Lower lobe of right lung (tissue), 2 donors: ENCODE measurements around the gene FHIP1B. TPM values are rescaled to one million over a fixed set of nuclear protein-coding genes. Genes with fewer than 3 reads are reported as not detected.
A peak's percentile ranks its signal among the peaks of the same experiment; 100 is the strongest.

Source experiments
- ATAC-seq, 2 donors: fragments of 200-7000 bp; cut with Tn5 transposase; one replicate each; pipeline ENCODE4 v1.9.1; 2020 to 2022; ENCODE audit warnings: mild to moderate bottlenecking in 2 of 2, moderate library complexity in 2 of 2
- DNase-seq: peaks from one replicate; pipeline ENCODE4 v3.0.0-alpha.2; 2020
- H3K27ac ChIP-seq: fragments of 200-600 bp; one replicate; pipeline ENCODE4 v1.8.0; 2022
- H3K27me3 ChIP-seq: fragments of 200-600 bp; one replicate; pipeline ENCODE4 v1.8.0; 2022; ENCODE audit warnings: low read depth
- H3K36me3 ChIP-seq: fragments of 200-600 bp; one replicate; pipeline ENCODE4 v1.8.0; 2022; ENCODE audit warnings: mild to moderate bottlenecking
- H3K4me1 ChIP-seq: fragments of 200-600 bp; one replicate; pipeline ENCODE4 v1.8.0; 2022
- H3K4me3 ChIP-seq: fragments of 200-600 bp; one replicate; pipeline ENCODE4 v1.8.0; 2022; ENCODE audit warnings: mild to moderate bottlenecking
- H3K9me3 ChIP-seq: fragments of 200-600 bp; one replicate; pipeline ENCODE4 v1.8.0; 2022
- CTCF ChIP-seq: fragments of 200-600 bp; IDR thresholded peaks from one replicate; pipeline ENCODE4 v1.8.0; 2022; ENCODE audit warnings: antibody characterized with exemption, mild to moderate bottlenecking
- intact Hi-C: fragments of 100-400 bp; cut with DNase I; formaldehyde crosslinking; loops from one replicate; pipeline ENCODE4 v1.11.0; 2022
- total RNA-seq: library from RNA; stranded (reverse); fragmentation: NEBNext Ultra II Directional; extraction: Animal tissue kit (Norgen Biotek cat#: 25700); gene quantifications from one replicate; pipeline ENCODE4 v1.2.1, GENCODE V29; 2021
- donor health status: DM: no; HTN: yes; CAD: no; lungs with severe emphysema.

FHIP1B gene
- total RNA-seq, 1 donor from 2014 or later, result 37.1 TPM

GRCh38 chr11:6197466-6198200 lies 36.8 kb downstream of the FHIP1B start:
- Histone ChIP-seq H3K36me3 (no peaks in the 10 kb centered on the region), H3K27me3 (no peaks in the 10 kb centered on the region), H3K27ac (no peak overlapping the region), H3K4me1 (no peaks in the 10 kb centered on the region), H3K9me3 (no peaks in the 10 kb centered on the region), H3K4me3 (no peak overlapping the region)
- TF ChIP-seq CTCF, result no peak
- ATAC-seq (no peak), DNase-seq (no peak)
- intact Hi-C loops, result no loop called here

GRCh38 chr11:6196396-6196795 lies 38.0 kb downstream of the FHIP1B start:
- no peak for TF ChIP-seq CTCF
- Histone ChIP-seq H3K27ac (no peak overlapping the region), H3K4me3 (no peak overlapping the region), H3K4me1 (no peaks in the 10 kb centered on the region), H3K9me3 (no peaks in the 10 kb centered on the region), H3K36me3 (no peaks in the 10 kb centered on the region), H3K27me3 (no peaks in the 10 kb centered on the region)
- ATAC-seq (no peak), DNase-seq (no peak)
- intact Hi-C loops, result no loop called here

GRCh38 chr11:6194065-6194581 lies 40.3 kb downstream of the FHIP1B start:
- H3K27ac ChIP-seq, result no peak overlapping the region
- no peak for TF ChIP-seq CTCF
- no peak overlapping the region for H3K4me3 ChIP-seq
- H3K27me3 ChIP-seq, result no peaks in the 10 kb centered on the region
- no peaks in the 10 kb centered on the region for H3K36me3 ChIP-seq
- no peaks in the 10 kb centered on the region for H3K9me3 ChIP-seq
- intact Hi-C loops, result no loop called here
- DNase-seq (no peak), ATAC-seq (peak in 1 of 2 donors; percentile 63)
- no peaks in the 10 kb centered on the region for H3K4me1 ChIP-seq

GRCh38 chr11:6191742-6192141 lies 42.7 kb downstream of the FHIP1B start:
- ATAC-seq (peak; percentile 21 to 64), DNase-seq (no peak)
- TF ChIP-seq CTCF, result no peak
- Histone ChIP-seq H3K4me1 (no peaks in the 10 kb centered on the region), H3K9me3 (no peaks in the 10 kb centered on the region), H3K36me3 (no peaks in the 10 kb centered on the region), H3K4me3 (no peak overlapping the region), H3K27me3 (no peaks in the 10 kb centered on the region), H3K27ac (no peak overlapping the region)
- intact Hi-C loops, result no loop called here

- no peaks in the 10 kb centered on the region for H3K36me3 ChIP-seq
- no peaks in the 10 kb centered on the region for H3K9me3 ChIP-seq
- DNase-seq, result no peak
- intact Hi-C loops, result no loop called here
- H3K27me3 ChIP-seq, result no peaks in the 10 kb centered on the region
- H3K4me3 ChIP-seq, result no peak overlapping the region
- TF ChIP-seq CTCF, result no peak
- no peak for ATAC-seq
- no peak overlapping the region for H3K27ac ChIP-seq
- H3K4me1 ChIP-seq, result no peaks in the 10 kb centered on the region
Measured at GRCh38 chr11:6175440-6175839, 59.0 kb downstream of the FHIP1B start.
